ENCODE measurements around the gene UPB1. TPM values are rescaled to one million over a fixed set of nuclear protein-coding genes. Genes with fewer than 3 reads are reported as not detected.

The UPB1 gene
- total and polyA plus RNA-seq, 12 donors = 0.11 to 2.2 (median 0.34) TPM; not detected in 1

DNA sequence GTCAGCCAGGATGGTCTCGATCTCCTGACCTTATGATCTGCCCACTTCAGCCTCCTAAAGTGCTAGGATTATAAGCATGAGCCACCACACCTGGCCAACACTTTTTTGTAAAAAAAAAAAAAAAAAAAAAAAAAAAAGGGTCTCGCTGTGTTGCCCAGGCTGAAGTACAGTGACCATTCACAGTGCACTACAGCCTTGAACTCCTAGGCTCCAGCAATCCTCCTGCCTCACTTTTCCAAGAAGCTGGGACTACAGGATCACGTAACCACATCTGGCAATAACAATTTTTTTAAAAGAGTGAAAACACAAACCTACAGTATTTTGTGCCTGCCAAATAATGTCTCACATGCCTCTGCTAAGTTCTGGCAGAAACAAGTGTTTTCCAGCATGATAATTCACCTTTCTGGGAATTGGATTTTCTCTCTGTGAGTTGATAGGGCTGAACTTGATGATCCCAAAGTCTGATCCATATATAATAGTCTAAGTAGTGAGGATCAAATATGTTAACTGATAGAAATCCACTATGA, 37.2 kb upstream of the UPB1 start:
- DNase-seq = no peak
- no peak overlapping the region for H3K27ac ChIP-seq
- H3K4me1 ChIP-seq (replicated peaks in 1 of 2) = peaks cover 18 to 28% of the 10 kb centered on the region in 2 donors
- no peaks in the 10 kb centered on the region for H3K27me3 ChIP-seq
- 86 to 95% (median 93%) methylated on average over 3 of the region's 3 CpGs for WGBS, 4 donors
- no peak overlapping the region for H3K4me3 ChIP-seq
- intact Hi-C loops (cut with DNase I) = no loop called here
- H3K9me3 ChIP-seq (replicated peaks in 1 of 3) = no peaks in the 10 kb centered on the region
- no peak for TF ChIP-seq POLR2A (IDR thresholded peaks at IDR 0.05)
- TF ChIP-seq CTCF (IDR thresholded peaks at IDR 0.05) = no peak
- H3K36me3 ChIP-seq (replicated peaks in 1 of 2) = no peaks in the 10 kb centered on the region

DNA sequence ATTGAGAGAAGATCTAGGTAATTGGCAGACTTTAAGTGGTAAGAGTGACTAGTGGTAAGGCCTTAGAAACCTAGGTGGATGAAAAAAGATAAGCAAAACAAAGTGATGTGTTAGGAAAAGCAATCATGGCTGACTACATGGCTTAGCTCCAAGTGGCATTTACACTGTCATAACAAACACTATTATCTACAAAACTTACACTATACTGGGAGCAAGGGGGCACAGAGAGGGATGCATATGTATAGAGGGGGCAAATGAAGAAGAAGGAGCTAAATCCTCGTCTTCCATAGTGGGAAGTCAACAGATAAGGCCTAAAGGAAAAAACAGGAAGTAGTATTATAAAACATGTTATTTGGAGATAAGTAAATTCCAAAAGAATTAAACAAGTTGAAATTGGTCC, 35.2 kb upstream of the UPB1 start:
- intact Hi-C loops (cut with DNase I) = no loop called here
- no peak for TF ChIP-seq POLR2A (IDR thresholded peaks at IDR 0.05)
- TF ChIP-seq CTCF (IDR thresholded peaks at IDR 0.05) = no peak
- WGBS, 4 donors = 51 to 71% (median 61%) methylated on average over 1 of the region's 1 CpG
- Histone ChIP-seq H3K9me3 (replicated peaks in 1 of 3) (no peaks in the 10 kb centered on the region), H3K27ac (no peak overlapping the region), H3K4me1 (replicated peaks in 1 of 2) (peaks cover 17 to 27% of the 10 kb centered on the region in 2 donors), H3K27me3 (no peaks in the 10 kb centered on the region), H3K36me3 (replicated peaks in 1 of 2) (no peaks in the 10 kb centered on the region), H3K4me3 (no peak overlapping the region)
- DNase-seq = no peak

GRCh38 chr22:24460418-24461089, 34.6 kb upstream of the UPB1 start:
- Histone ChIP-seq H3K9me3 (replicated peaks in 1 of 3) (no peaks in the 10 kb centered on the region), H3K27me3 (no peaks in the 10 kb centered on the region), H3K4me3 (no peak overlapping the region), H3K27ac (no peak overlapping the region), H3K4me1 (replicated peaks in 1 of 2) (peaks cover 11 to 22% of the 10 kb centered on the region in 2 donors), H3K36me3 (replicated peaks in 1 of 2) (no peaks in the 10 kb centered on the region)
- no peak for TF ChIP-seq CTCF (IDR thresholded peaks at IDR 0.05)
- no peak for TF ChIP-seq POLR2A (IDR thresholded peaks at IDR 0.05)
- no peak for DNase-seq
- WGBS, 4 donors = 68 to 82% (median 73%) methylated on average over 9 to 10 of the region's 10 CpGs
- intact Hi-C loops (cut with DNase I) = no loop called here

GRCh38 chr22:24463071-24463760, 31.9 kb upstream of the UPB1 start:
- intact Hi-C loops (cut with DNase I) = no loop called here
- DNase-seq = no peak
- H3K4me3 ChIP-seq = no peak overlapping the region
- no peaks in the 10 kb centered on the region for H3K36me3 ChIP-seq (replicated peaks in 1 of 2)
- 82 to 88% (median 84%) methylated on average over 6 of the region's 6 CpGs for WGBS, 4 donors
- H3K4me1 ChIP-seq (replicated peaks in 1 of 2) = peaks cover 10 to 32% of the 10 kb centered on the region in 2 donors
- no peaks in the 10 kb centered on the region for H3K27me3 ChIP-seq
- H3K27ac ChIP-seq = no peak overlapping the region
- no peaks in the 10 kb centered on the region for H3K9me3 ChIP-seq (replicated peaks in 1 of 3)
- TF ChIP-seq CTCF (IDR thresholded peaks at IDR 0.05) = no peak
- no peak for TF ChIP-seq POLR2A (IDR thresholded peaks at IDR 0.05)

Data from adrenal gland (tissue), 12 donors.